Measurements from ENCODE around the gene PALLD.

DNA sequence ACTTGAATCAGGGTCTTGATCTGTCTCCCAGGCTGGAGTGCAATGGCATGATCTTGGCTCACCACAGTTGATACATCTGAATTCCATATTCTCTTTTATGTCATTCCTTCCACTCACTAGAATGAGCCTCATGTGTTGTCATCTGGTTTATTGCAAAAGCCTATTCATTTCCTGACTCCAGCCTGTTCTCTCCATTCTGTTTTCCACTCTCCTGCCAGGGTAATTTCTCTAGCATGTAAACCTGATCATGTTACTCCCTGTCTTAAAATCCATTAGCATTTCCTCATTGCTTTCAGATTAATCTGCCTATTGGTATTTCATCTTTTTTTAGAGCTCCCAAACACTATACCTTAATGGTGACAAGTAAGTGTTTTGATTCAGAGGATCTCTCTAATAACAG lies 12.2 kb upstream of the PALLD start:
- TF ChIP-seq POLR2AphosphoS5 (IDR thresholded peaks at IDR 0.05) = no peak
- TF ChIP-seq, protein P1, sequence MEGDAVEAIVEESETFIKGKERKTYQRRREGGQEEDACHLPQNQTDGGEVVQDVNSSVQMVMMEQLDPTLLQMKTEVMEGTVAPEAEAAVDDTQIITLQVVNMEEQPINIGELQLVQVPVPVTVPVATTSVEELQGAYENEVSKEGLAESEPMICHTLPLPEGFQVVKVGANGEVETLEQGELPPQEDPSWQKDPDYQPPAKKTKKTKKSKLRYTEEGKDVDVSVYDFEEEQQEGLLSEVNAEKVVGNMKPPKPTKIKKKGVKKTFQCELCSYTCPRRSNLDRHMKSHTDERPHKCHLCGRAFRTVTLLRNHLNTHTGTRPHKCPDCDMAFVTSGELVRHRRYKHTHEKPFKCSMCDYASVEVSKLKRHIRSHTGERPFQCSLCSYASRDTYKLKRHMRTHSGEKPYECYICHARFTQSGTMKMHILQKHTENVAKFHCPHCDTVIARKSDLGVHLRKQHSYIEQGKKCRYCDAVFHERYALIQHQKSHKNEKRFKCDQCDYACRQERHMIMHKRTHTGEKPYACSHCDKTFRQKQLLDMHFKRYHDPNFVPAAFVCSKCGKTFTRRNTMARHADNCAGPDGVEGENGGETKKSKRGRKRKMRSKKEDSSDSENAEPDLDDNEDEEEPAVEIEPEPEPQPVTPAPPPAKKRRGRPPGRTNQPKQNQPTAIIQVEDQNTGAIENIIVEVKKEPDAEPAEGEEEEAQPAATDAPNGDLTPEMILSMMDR (IDR thresholded peaks at IDR 0.05) = no peak
- TF ChIP-seq POLR2A (IDR thresholded peaks at IDR 0.05) = no peak

Data from suprapubic skin (tissue), 4 donors.